GM19238 (cell line): Measurements from ENCODE around the gene LRPPRC.

Experiments used
- DNase-seq: peaks from one replicate; pipeline ENCODE4 v3.0.0; 2011; ENCODE audit warnings: low spot score; ENCODE audit not compliant: insufficient read length

The LRPPRC gene

DNA sequence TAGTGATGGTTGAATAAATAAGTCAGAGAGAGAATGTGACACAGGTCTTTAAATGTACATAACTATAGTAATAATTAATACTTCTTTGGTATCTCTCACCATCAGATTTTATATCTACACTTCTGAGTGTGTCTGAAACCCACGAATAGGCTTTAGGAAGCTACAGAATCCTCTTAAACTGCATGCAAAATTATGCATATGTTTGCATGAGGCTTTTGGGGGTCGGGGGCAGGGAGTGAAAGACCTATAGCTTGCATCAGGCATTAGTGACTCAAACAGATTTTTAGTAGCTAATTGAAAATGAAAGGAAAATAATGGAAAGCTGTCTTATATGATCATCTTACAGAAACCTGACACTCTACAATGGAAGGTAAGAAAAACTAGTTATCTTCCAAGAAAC lies 14.9 kb downstream of the LRPPRC start:
- no peak for DNase-seq

- no peak for DNase-seq
Observed at GRCh38 chr2:43977677-43978375, 18.0 kb downstream of the LRPPRC start.

GRCh38 chr2:43960921-43961320 lies 34.9 kb downstream of the LRPPRC start:
- no peak for DNase-seq

DNA sequence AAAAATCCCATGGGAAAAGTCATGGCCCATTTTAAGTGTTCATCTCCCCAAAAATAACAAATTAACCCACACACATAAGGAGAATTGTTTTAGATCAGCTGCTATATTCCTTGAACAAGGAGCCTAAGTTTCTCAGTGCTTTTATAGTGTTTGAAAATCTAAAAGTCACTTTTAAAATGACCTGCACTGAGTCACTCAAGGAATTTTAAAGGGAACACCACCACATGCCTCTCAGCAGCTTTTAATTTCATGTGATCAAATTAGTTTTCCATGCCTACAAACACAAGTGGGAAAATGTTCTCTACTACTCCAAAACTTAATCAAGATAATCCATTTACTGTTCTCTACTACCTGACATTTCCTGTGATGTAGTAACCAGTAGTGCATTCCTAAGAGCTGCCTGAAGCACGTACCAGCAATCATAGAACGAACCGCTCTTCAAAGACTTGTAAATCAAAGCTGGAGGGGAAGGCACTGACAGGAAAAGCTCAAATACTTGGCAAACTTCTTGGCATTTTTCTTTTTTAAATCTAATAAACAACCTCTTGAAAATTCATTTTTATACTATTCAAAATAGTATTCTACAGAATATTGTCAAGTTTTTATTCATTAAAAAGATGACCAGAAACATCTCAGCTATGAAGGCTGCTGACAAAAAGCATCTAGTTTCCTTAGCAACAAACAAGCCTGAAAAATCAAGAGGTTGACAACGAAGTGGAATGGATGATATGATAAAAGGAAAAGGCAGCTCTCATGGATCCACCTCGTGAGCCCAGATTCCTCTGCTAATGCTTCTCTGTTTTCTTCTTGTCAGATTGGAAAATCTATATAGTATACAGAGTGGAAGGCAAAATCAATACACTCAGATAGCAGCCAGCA lies 37.2 kb downstream of the LRPPRC start:
- DNase-seq, result no peak

DNA sequence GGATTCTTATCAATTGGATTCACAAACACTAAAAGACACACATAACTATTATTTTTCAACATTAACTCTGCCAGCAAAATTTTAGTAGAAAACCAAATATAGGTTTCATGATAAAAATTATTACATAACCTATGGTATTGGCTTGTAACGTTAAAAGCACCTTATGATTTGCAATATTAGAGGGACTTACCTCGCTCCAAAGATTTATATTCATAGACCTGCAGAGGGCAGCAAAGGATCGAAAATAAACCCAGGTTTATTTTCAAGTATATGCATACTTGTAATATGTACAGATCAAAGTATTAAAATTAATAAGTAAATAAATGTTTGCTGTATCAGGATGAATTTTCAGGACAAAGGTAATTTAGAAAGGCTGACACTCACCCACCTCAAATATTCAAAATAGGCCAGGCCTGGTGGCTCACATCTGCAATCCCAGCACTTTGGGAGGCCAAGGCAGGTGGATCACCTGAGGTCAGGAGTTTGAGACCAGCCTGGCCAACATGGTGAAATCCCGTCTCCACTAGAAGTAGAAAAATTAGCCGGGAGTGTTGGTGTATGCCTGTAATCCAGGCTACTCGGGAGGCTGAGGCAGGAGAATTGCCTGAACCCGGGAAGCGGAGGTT lies 45.3 kb downstream of the LRPPRC start:
- DNase-seq, result no peak

- DNase-seq, result no peak
Observed at GRCh38 chr2:43948370-43948769, 47.4 kb downstream of the LRPPRC start.

DNA sequence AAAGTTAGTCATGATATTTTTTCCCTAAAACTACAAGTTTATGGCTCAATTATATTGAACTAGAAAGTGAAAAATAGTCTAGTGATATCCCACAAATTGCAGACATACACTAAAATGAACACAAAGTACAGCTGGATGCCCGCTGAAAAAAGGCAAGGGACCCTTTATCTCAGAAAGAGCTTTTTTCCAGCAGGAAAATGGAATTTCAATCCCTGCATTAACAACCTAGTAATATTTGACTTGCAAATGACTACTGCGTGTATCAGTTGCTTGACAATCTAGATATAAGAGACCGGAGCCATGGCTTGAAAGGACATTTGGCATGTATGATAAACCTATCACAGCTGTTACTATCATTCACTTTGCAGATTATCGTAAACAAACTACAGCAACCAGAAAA lies 49.1 kb downstream of the LRPPRC start:
- DNase-seq, result no peak

DNA sequence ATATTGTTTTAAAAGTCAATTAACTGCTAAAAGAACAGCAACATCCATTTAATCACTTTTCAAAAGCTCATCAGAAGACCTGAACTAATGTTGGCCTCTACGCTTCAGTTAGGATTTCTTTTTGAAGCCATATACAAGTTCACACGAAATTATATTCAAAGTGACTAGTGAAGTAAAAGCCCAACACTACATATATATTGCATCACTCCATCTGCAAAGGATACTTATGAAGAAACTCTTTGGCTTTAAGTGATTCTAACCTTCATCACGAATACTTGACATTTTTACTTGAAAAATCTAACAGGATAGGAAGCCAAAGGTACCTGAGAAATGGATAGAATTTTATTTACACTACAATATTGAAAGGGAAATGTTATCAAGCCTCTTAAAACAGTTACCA lies 50.4 kb downstream of the LRPPRC start:
- DNase-seq, result no peak

DNA sequence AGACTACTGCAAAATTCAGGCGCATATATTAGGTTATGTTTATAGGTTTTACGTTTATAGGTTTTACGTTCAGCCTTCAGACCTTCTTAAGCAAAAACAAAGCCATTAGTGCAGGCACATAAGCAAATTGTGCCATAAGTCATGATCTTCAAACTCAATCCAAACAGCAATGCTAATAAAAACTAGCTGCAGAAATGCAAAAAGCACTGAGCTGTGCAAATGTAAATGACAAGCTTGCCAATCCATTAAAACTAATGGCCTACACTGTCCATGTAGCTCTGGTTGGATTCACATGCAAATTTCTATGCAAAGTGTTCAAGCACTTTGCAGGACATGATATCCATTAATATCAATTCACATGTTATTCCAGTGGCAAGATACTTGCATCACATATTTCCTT lies 50.9 kb downstream of the LRPPRC start:
- DNase-seq, result no peak

- no peak for DNase-seq
Observed at GRCh38 chr2:43943809-43944452, 51.9 kb downstream of the LRPPRC start.

DNA sequence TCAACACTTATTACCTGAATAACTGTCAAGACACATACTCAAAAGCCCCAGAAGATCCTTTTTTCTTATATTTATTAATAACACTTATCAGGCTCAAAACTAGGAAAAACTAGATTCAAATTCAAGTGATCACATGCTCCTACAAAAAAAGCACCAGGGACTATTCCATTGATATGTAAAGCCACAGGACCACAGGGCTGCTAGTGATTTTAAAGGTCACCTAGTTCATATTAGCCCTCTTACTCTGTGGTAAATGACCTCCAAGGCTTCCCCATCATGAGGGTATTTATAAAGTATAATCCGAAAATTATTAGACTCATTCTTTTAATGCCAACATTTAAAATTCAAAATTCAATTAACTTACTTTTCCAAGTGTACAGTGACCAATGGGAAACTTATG lies 52.5 kb downstream of the LRPPRC start:
- DNase-seq, result no peak

- DNase-seq, result no peak
Observed at GRCh38 chr2:43942881-43943280, 52.9 kb downstream of the LRPPRC start.

- DNase-seq, result no peak
Observed at GRCh38 chr2:43941966-43942365, 53.8 kb downstream of the LRPPRC start.

- no peak for DNase-seq
Observed at GRCh38 chr2:43941359-43941758, 54.4 kb downstream of the LRPPRC start.

DNA sequence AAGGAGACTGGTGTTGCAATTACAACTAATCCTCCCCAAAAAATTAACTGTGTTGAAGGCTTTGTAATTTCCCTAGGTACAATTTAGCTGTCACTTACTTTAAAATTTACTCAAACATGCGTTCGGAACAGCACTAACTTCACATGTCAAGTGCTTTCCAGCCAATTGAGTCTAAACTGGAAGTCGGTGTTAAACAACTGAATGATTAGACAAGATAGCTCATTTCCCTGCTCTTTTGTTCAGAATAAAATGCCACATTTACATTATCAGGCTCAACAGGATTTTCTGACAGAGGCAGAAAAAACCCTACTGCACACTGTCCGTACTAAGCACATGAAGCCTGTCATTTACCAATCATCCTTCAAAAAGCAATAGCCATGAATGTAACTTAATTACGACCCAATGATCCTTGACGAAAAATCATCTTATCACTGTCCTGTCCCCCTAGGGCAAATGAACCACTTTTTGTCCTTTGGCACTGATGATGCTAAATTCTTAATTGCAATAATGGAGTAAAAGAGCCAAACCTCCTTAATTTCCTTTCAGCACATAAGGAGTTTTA lies 56.0 kb downstream of the LRPPRC start:
- no peak for DNase-seq

DNA sequence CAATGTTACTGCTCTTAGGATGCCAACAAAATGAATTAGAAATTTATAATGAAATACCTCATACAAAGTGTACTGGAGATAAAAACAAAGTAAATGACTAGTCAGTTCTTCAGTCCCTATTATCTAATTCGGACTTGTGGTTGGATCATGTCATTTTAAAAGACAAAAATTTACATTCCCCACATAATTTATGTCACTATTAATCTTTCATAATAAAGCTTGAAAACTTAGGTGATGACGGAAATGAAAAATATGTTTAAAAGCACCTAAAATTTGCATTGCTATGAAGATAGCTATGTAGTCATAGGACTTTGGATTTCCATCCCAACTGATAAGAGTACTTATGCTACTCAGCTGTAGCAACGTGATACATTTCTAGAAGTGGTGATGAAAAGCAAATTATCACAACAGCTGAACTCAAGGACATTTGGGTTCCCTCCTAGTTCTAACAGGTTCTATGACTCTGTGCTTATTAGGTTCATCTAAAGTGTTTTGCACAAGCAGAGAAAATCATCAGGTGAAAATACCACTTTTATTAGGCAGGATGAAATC lies 58.4 kb downstream of the LRPPRC start:
- DNase-seq, result no peak

- no peak for DNase-seq
Observed at GRCh38 chr2:43934567-43934966, 61.2 kb downstream of the LRPPRC start.

- DNase-seq, result no peak
Observed at GRCh38 chr2:43931293-43931692, 64.5 kb downstream of the LRPPRC start.

DNA sequence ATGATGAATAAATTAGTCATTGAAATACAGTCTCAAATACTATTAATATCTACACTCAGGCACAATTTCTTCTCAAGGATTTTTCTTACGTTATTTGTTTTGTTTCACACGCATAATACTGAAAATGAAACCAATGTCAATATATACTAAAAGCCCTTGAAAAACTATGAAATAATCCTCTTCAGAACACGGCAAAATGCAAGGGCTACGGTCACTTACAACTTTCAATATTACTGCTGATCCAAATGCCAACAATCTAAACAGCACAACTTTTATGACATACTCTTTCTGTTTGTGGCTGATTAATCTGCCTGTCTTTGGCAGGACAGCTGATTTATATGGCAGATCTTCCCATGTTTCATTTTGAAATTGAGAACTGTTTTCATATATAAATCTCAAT lies 68.3 kb downstream of the LRPPRC start:
- no peak for DNase-seq

DNA sequence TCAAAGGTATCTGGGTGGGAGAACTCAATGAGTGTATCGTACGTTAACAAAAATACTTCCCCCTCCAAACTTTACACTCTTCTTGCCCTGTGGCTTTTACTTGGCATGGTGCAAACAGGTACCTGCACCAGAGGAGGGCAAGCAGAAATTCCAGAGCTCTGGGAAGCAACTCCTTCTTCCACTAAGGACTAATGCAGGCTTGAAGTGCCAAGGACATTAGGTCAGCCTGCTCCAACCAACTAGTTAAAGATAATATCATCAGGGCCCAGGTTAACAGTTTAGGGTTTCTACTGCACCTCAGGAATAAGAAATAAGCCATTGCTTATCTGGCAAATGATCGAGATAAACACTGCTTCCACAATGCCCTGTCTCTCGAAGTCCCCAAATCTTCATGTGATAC lies 70.4 kb downstream of the LRPPRC start:
- no peak for DNase-seq

DNA sequence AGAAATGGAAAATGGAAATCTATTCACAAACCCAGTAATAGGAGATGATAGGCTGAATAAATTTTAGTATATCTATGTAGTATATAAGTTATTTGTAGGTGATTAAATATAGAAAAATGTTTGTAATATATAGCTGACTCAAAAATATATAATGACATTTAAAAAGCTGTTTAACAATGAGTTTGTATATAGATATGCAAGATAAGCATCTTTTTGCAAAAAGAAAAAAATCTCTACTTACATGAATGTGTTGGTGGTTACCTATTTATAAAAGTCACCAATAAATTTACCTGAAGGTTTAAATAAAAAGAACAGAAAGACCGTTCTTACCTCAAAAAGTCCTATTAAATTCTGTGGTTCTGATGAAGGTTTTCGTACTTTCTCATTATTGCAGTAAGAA lies 71.3 kb downstream of the LRPPRC start:
- DNase-seq, result no peak
